GM18508 (cell line): Measurements from ENCODE around the gene EFHD2.
"Not testable (repeated sequence)": the region's sequence is repeated elsewhere in the genome, so short reads cannot be mapped to it uniquely, and the experiment has no call there.

Experiments
- ATAC-seq: cut with Tn5 transposase; IDR thresholded peaks from one replicate; pipeline ENCODE4 v1.9.1; 2021; ENCODE audit warnings: moderate number of reproducible peaks; ENCODE audit not compliant: insufficient read depth, unreplicated experiment

EFHD2 gene

GRCh38 chr1:15449567-15449966 is 39.9 kb downstream of the EFHD2 start:
- no peak for ATAC-seq

GRCh38 chr1:15451014-15451722 is 41.5 kb downstream of the EFHD2 start:
- no peak for ATAC-seq

- no peak for ATAC-seq
Measured at GRCh38 chr1:15452216-15452615, 42.5 kb downstream of the EFHD2 start.

GRCh38 chr1:15452866-15453571 is 43.3 kb downstream of the EFHD2 start:
- ATAC-seq = no peak

- ATAC-seq = no peak
Measured at GRCh38 chr1:15453734-15454133, 44.0 kb downstream of the EFHD2 start.

- ATAC-seq = no peak
Measured at GRCh38 chr1:15454256-15454655, 44.6 kb downstream of the EFHD2 start.

- no peak for ATAC-seq
Measured at GRCh38 chr1:15455522-15455921, 45.8 kb downstream of the EFHD2 start.

- no peak for ATAC-seq
Measured at GRCh38 chr1:15456313-15456954, 46.7 kb downstream of the EFHD2 start, which contains the start of gene CELA2A. Gene CELA2A, plus strand, starts transcription at chr1:15456732. Its CDS starts 22 bp downstream, at chr1:15456754.

- ATAC-seq = no peak
Measured at GRCh38 chr1:15457585-15457984, 47.9 kb downstream of the EFHD2 start.

GRCh38 chr1:15458388-15458787 is 48.7 kb downstream of the EFHD2 start:
- not testable (repeated sequence) for ATAC-seq

GRCh38 chr1:15459771-15460707 is 50.4 kb downstream of the EFHD2 start:
- ATAC-seq = no peak

GRCh38 chr1:15460708-15461095 is 51.0 kb downstream of the EFHD2 start:
- no peak for ATAC-seq

GRCh38 chr1:15463064-15463800 is 53.5 kb downstream of the EFHD2 start:
- ATAC-seq = not testable (repeated sequence)

- not testable (repeated sequence) for ATAC-seq
Measured at GRCh38 chr1:15463926-15464322, 54.2 kb downstream of the EFHD2 start.

- ATAC-seq = no peak
Measured at GRCh38 chr1:15465674-15466073, 56.0 kb downstream of the EFHD2 start.

GRCh38 chr1:15466955-15467625 is 57.4 kb downstream of the EFHD2 start:
- ATAC-seq = not testable (repeated sequence)

- ATAC-seq = no peak
Measured at GRCh38 chr1:15468145-15468544, 58.5 kb downstream of the EFHD2 start.

- no peak for ATAC-seq
Measured at GRCh38 chr1:15469361-15469760, 59.7 kb downstream of the EFHD2 start.
